GM10266 (cell line): Measurements from ENCODE around the gene AGAP3.

Source experiments
- DNase-seq: peaks from one replicate; pipeline ENCODE4 v3.0.0; 2012; ENCODE audit errors: extremely low spot score
- TF ChIP-seq, protein P1 (sequence below): IDR thresholded peaks from 2 replicates; pipeline ENCODE4 v1.5.1; 2012; ENCODE audit warnings: mild to moderate bottlenecking, low read depth; ENCODE audit not compliant: control insufficient read depth, insufficient read depth; ENCODE audit errors: missing control alignments

The AGAP3 gene

DNA sequence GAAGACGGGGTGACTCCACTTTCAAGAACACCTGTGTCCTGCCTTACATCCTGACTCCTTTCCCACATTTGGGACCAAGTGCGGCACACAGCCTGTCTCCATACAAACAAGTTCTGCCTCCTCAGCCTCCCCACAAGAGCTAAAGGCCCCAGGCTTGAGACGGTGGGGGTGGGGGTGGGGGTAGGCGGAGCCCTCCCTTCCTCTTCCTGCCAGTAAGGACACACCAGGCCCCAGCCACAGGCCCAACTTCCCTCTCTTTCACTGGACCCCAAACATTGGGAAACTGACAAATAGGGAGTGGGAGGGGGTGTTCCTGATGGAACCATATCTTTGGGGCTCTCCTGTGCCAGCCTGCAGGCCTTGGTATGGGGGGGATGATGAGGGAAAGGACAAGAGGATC is 33.2 kb upstream of the AGAP3 start:
- no peak for DNase-seq
- TF ChIP-seq, protein P1, sequence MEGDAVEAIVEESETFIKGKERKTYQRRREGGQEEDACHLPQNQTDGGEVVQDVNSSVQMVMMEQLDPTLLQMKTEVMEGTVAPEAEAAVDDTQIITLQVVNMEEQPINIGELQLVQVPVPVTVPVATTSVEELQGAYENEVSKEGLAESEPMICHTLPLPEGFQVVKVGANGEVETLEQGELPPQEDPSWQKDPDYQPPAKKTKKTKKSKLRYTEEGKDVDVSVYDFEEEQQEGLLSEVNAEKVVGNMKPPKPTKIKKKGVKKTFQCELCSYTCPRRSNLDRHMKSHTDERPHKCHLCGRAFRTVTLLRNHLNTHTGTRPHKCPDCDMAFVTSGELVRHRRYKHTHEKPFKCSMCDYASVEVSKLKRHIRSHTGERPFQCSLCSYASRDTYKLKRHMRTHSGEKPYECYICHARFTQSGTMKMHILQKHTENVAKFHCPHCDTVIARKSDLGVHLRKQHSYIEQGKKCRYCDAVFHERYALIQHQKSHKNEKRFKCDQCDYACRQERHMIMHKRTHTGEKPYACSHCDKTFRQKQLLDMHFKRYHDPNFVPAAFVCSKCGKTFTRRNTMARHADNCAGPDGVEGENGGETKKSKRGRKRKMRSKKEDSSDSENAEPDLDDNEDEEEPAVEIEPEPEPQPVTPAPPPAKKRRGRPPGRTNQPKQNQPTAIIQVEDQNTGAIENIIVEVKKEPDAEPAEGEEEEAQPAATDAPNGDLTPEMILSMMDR, result no peak

DNA sequence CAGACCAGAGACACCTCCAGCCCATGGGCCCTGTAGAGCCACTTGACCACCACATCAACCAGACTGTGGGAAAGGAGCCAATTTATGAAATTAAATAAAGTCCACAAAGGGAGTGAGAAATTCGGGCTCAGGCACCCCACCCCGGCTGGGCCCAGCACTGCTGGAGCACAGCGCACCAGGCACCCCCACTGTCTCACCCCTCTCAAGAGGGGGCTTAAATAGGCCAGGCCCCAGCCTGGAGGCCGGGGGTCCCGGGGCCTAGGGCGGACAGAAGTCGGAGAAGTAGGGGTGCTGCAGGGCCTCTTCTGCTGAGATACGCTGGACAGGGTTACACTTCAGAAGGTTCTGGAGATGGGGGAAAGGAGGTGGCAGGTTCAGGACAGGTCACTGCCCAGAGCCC is 32.5 kb upstream of the AGAP3 start:
- TF ChIP-seq, protein P1, result no peak
- no peak for DNase-seq

DNA sequence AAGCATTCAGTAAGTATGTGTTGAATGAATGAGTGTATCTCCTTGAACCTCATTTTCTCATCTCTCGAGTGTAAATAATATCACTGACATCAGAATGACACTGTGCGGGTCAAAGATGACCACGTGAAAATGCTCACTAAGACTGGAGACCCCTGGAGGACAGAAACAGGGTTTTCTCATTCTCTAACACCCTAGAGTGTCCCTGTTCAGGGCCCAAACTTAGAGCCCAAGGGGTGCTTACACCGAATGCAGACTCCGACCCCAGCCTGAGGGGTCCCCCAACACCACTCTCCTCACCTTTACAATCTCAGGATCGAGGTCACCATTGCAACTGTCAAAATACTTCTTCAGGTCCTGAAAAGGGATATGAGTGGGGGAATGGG is 30.0 kb upstream of the AGAP3 start:
- TF ChIP-seq, protein P1, result no peak
- no peak for DNase-seq

DNA sequence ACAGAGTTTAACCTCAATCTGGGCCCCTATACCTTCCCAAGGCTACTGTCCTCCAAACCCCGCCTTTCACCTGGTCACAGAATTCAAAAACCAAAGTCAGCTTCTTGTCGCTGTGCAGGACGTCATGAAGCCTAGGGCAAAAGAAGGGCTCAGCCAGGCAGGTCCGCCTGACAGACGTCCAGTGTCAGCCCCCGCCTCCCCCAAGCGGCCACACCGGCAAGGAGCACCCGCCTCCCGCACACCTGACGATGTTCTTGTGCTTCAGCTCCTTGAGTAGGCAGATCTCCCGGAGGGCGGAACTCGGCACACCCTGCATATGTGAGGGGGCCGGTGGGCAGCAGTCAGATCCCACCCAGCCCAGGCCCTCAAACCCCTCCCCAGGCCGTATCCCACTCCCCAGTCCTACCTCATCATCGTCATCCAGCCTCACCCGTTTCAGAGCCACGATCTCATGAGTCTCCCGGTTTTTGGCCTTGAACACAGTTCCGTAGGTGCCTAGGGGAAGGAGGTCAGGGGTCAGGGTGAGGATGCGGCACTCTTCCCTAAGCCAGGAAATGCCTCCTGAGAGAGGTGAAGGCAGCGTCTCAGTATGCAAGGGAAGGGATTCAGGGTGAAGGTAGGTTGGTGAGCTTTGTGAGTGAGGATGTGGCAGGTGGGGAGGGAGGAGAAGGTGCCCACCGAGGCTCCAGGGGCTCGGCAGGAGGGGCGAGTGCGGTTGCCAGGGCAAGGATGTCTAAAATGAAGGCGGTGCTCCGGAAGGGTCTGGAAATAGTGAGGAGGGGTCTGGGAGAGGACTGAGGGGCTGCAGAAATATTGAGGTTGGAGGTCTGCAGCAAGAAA is 29.4 kb upstream of the AGAP3 start:
- TF ChIP-seq, protein P1, result no peak
- DNase-seq, result no peak

DNA sequence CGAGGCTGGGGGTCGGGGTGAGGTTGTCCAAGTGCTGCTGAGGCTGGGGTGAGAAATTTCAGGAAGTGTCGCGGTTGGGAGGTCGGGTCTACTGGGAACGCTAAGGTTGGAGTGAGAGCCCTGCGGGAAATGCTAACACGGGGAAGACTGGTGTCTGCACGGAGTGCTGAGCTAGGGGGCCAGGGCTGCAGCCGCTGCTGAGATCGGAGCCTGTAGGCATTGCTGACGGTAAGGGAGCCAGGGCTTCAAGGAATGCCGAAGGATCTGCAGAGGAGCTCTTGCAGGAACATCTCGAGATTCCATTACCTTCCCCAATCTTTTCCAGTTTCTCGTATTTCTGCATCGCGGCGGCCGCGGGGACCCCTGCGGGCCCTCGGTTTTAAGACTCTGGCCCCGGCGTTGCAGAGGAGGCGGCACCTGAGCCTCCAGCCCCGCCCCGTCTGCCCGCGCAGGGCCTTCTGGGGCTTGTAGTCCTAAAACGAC is 28.7 kb upstream of the AGAP3 start, which contains the start of gene CDK5:
Gene CDK5 (minus strand): TSS at position 392 of the 483 bp plus-strand sequence. CDS start 49 bp downstream, at position 343.
- no peak for DNase-seq
- TF ChIP-seq, protein P1, result no peak

DNA sequence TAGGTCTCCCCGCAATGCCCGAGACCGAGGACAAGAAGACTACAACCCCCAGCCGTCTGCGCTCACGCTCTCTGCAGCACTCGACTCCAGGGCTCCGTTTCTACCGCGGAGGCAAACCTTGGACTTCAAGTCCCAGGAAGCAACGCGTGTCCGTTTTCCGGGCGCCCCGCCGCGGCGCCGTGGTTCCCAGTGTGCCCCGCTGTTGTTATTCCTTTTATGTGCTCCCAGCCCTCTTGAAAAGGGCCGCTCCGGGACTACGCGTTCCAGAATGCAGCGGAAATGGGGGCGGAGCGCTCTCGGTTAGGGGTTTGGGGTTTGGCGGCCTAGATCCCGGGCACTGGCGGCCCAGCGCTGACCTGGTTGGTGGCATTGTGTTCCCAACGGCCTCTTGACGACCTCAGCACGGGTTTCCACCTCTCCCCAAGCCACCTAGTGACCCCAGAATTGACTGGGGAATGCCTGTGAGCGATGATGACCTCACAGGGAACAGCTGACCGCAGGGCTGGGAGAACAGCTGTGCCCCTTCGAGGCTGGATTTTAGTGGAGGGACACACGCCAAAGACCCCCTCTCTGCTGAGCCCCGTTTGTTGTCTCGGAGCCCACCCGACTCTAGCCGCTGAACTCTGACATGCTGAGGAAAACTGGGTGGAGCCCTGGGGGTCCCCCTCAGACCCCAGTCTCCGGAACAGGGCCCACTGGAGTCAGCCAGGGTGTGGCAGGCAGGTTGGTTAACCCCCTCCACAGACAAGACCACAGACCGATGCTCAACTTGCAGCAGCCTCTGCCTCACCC is 28.1 kb upstream of the AGAP3 start:
- DNase-seq, result peak; percentile 99
- TF ChIP-seq, protein P1, result no peak

DNA sequence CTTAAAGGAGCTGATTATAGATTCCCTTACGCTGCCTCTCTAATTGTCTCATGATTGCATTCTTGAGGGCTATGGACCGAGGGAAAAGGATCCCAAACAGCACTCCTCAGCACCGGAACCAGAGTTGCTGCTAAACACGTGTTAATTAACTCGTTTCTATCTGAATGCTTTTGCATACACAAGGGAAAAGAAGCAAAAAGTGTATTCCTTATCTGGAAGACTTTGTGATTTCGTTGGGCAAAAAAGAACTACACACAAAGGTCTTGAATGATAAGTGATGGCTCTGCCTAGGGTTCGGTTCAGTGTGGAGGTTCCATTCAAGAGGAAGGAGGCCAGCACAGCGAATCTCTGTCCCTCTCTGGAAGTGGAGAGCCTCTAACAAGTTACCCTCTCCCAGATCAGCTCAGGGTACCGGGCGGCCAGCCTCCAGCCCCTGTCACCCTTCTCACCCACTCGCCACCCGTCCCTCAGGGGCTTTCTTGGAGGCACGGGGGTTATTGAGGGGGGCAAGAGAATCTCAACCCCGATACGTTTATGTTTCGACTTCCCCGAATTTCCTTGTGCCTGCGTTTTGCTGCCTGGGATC is 27.4 kb upstream of the AGAP3 start:
- TF ChIP-seq, protein P1, result no peak
- DNase-seq, result peak; percentile 69
